HL-60/S4 (cell line): ENCODE measurements around the gene TEAD3.
"Not testable (repeated sequence)": the region's sequence is repeated elsewhere in the genome, so short reads cannot be mapped to it uniquely, and the experiment has no call there.

Experiments
- in situ Hi-C: fragments of 300-500 bp; cut with MboI; formaldehyde crosslinking; loops from 2 replicates; pipeline ENCODE4 v1.14.3; 2022; ENCODE audit warnings: low sequenced_read_pairs

The TEAD3 gene

DNA sequence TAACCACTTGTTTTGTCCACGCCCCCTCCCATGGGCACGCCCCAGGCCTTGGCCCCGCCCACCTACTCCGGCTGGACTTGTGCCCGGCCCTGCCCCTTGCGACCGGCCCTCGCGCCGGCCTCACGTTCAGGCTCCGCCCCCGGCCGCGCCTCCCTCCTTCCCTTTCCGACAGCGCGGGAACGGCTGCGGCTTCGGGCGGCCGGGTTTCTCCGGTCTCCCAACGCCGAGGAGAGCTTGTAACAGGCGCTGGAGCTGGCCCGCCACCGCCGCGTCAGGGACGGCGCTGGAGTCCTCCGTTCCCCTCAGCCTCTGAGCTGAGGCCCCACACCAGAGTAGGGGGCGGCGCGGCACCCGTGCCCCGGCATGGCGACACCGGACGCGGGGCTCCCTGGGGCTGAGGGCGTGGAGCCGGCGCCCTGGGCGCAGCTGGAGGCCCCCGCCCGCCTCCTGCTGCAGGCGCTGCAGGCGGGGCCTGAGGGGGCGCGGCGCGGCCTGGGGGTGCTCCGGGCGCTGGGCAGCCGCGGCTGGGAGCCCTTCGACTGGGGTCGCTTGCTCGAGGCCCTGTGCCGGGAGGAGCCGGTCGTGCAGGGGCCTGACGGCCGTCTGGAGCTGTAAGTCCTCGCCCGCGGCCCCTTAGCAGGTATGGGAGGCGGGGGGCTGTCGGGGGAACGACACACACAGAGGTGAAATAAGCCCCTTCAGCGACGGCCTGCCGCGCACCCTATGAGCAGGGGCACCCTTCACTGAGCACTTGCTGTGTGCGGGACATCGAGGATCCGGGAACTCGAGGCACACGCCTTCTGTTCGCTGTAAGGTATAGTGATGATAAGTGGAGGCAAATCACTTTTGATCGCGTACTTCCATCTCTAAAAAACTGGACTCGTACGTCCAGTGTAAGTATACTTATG lies 44.4 kb downstream of the TEAD3 start, which contains the start of gene FANCE:
Gene FANCE, plus strand, starts transcription at position 156 of the 908 bp plus-strand sequence. Its CDS starts 208 bp downstream, at position 364.
- in situ Hi-C loops = loop anchor here (5.0 kb wide), 1 partner anchor 105 kb away; no protein-coding TSS in a partner anchor

- in situ Hi-C loops = loop anchor here (5.0 kb wide), 1 partner anchor 104 kb away; no protein-coding TSS in a partner anchor
Observed at GRCh38 chr6:35451354-35452182, 45.3 kb downstream of the TEAD3 start.

GRCh38 chr6:35449287-35449881 lies 47.5 kb downstream of the TEAD3 start:
- in situ Hi-C loops = no loop called here

DNA sequence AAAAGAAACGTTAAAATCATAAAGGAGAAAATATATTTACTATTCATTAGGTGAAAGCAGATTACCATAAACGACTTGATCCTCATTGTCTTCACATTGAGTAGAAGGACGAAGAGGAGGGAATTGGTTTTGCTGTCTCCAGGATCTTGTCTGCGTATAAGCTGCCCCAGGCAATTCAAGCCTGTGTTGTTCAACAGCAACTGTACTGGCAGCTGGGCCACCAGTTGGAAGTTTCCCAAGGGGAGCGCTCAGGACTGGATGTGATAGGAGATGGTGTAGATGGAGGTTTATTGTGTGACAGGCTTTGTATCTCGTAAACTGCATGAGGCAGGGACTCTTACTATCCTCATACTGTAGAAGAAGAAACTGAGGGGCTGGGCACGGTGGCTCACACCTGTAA lies 48.7 kb downstream of the TEAD3 start:
- in situ Hi-C loops = no loop called here

DNA sequence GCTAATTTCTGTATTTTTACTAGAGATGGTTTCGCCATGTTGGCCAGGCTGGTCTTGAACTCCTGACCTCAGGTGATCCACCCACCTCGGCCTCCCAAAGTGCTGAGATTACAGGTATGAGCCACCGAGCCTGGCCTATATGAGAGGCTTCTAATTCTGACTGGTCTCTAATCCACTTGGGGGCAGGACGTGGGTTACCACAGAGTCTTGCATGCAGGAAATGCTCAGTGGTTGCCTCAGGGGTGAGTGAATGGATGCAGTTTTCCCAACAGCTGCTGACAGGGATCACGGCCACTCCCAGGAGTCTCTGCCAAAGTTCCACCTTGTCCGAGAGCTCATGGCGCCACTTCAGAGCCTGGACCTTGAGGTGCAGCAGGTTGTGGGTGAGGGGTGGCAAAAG lies 51.2 kb downstream of the TEAD3 start:
- in situ Hi-C loops = no loop called here

GRCh38 chr6:35443341-35444030 lies 53.4 kb downstream of the TEAD3 start:
- in situ Hi-C loops = no loop called here

- in situ Hi-C loops = no loop called here
Observed at GRCh38 chr6:35442693-35443092, 54.2 kb downstream of the TEAD3 start.

DNA sequence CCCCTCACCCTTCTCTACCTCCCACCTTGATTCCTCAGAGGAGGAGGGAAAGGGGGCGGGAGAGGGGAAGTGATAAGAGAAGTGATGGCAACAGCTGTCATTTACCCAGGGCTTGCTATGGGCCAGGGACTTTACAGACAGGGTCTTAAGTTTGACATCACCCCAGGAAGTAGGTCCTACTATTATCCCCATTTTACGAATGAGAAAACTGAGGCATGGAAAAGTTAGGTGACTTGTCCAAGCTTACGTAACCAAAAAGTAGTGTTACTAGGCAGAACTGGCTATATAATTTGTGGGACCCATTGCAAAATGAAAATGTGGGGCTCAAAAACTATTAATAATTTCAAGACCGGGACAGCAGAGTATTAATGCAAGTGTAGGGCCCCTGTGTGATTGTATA lies 55.2 kb downstream of the TEAD3 start:
- in situ Hi-C loops = no loop called here

GRCh38 chr6:35441205-35441604 lies 55.7 kb downstream of the TEAD3 start:
- in situ Hi-C loops = no loop called here

- in situ Hi-C loops = no loop called here
Observed at GRCh38 chr6:35439308-35439707, 57.6 kb downstream of the TEAD3 start.

DNA sequence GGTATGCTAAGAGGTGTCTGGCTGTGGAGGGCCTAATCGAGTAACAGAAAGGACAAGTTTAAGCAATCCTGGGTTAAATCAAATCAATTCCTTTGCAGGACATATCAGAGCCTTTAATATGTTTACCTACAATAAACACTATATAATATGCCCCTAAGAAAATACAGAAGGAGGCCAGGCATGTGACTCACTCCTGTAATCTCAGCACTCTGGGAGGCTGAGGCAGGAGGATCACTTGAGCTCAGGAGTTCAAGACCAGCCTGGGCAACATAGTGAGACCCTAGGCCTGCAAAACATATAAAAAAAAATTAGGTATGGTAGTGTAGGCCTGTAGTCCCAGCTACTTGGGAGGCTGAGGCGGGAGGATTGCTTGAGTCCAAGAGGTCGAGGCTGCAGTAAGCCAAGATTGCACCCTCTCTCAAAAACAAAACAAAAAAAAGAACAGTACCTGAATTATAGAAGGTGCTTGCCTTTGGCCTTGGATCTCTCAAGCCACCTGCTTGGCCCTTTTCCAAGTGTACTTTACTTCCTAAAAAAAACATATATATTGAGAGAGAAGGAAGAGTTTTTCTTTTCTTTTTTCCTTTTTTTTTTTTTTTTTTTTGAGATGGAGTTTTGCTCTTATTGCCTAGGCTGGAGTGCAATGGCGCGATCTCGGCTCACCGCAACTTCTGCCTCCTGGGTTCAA lies 58.4 kb downstream of the TEAD3 start:
- in situ Hi-C loops = not testable (repeated sequence)

DNA sequence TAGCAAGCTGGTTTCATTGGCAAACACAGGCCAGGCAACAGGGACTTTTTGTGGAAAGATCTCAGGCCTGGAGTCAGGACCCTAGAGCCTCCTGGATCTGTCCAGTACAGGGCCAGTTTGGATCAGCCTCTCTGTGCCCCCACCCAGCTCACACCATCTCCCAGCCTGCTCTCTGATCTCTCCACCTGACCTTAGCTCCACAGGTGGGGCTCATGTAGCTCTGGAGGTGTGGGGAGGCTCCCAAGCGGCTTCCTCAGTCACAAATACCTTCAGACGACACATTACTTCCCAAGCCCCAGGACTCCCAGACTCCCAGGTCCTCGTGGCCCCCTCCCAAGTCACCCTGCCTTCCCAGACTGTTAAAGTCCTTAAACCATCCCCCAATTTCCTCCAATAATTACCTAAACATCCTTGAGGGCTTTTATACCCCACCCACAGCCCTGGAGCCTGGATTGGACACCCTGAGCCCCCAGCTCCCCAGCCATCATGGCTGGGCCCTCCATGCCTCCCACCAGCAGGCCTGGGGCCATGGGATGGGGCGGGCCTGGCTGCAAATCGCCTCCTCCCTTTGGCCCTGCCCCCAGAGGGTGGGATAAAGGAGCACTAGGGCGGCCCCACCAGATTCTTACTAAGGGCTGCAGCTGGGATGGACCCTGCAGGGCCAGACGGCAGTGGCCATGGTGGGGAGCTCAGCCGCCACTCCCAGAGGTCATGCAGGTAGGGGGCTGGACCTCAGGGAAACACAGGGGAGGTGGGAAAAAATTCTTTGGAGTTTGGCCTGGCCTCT lies 60.6 kb downstream of the TEAD3 start:
- in situ Hi-C loops = no loop called here

DNA sequence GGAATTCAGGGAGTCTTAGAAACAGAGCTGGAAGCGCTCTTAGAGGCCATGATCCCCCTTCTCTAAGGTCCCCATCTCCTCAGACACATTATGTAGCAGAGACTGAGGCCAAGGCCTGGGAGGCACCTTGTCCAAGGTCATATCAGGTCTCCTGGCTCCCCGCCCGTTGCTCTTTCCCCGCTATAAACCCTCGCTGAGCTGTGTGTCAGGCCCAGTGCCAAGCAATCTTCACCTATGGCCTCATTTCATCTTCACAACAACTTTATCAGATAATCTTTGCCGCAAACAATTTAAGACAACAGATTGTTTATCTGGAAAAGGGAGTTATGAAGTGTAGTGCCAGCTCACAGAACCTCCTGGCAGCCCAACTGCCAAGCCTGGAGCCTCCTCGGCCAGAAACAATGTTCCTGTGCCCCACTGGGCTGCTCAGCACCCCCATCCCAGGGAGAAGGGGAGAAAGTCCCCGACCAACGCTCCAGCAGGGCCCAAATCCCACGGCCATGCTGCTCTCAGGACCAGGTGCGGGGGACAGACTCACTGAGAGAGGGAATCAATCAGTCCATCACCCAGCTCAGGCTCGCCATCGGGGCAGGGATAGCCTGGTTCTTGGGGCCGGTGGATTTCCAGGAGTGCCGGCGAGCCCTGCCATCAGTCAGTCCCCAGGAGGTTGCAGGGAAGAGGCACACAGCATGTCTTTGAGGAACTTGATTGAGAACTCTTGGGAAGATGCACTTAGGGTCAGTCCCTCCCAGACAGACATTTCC lies 61.6 kb downstream of the TEAD3 start:
- in situ Hi-C loops = no loop called here

GRCh38 chr6:35432702-35433101 lies 64.2 kb downstream of the TEAD3 start:
- in situ Hi-C loops = not testable (repeated sequence)

DNA sequence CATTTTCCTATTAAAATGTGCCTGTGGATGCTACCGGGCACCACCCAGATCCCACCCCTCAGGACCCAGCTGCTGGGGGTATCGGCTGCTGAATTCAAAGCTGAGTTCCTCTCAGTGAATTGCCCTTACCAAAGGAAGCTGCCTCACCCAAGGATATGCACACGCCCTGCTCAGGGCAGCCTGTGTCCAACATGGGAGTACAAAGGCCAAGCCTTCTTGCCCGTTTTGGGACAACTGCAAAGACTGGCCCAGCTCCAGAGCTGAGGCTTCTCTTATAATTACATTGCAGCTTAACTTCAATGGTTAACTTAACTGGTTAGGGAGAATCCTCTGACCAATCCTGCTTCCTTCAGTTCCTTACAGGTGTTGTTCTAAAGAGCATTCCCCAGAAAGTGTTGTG lies 64.6 kb downstream of the TEAD3 start:
- in situ Hi-C loops = no loop called here

- in situ Hi-C loops = no loop called here
Observed at GRCh38 chr6:35429463-35429862, 67.4 kb downstream of the TEAD3 start.

DNA sequence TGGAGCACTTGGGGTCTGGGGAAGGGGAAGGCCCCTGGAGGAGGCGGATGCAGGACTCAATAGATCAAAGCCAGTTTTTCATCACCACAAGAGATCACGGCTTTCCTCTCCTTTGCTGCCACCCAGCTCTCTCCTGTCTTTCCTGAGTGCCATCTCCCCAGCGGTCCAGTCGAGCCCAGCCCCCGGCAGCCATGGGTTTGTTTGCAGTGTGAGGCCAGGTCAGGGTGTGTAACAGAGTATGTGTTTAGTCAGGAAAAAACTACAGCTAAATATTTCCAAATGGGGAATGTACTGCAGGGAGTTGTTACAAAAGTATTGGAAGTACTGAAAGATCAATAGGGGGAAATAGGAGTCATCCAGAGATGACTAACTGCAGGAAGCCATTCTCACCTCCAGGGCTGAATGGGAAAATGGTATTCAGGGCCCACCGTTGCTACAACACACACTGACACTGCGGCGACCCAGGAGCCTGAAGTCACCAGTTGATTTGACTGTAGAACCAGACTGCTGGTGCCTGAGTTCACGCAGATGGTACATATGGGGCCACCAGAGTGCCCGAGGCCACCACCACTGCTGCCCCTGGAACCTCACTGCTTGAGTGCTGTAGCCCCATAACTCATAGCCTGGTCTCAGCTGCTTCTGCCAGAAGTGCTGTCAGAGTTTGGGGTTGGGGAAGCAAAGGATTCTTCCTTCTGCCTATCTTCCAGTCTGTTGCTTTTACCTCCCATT lies 68.3 kb downstream of the TEAD3 start:
- in situ Hi-C loops = no loop called here

- in situ Hi-C loops = no loop called here
Observed at GRCh38 chr6:35427851-35428321, 69.0 kb downstream of the TEAD3 start.
